ENCODE results near the gene PLXNA4. TPM values are rescaled to one million over a fixed set of nuclear protein-coding genes. Genes with fewer than 3 reads are reported as not detected.

PLXNA4 gene
- total RNA-seq, 2 donors from 2014 or later = 24.0 to 42.7 TPM

DNA sequence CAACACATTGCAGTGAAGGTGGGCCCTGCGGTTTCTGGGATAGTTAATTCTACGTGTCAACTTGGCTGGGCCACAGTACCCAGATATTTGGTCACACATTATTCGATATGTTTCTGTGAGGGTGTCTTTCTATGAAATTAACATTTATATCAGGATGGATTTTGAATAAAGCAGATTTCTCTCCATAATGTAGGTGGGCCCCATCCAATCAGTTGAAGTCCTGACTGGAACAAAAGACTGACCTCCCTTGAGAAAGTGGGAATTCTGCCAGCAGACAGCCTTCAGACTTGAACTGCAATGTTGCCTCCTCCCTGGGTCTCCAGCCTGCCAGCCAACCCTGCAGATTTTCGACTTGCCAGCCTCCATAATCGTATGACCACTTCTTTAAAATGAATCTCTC, 420.6 kb downstream of the PLXNA4 start:
- Mint-ChIP-seq H3K36me3 (ENCODE audit: low read depth) (peaks cover 53% of the 10 kb centered on the region), H3K4me3 (no peak overlapping the region), H3K4me1 (peaks cover 2% of the 10 kb centered on the region), H3K27ac (no peak overlapping the region), H3K9me3 (no peaks in the 10 kb centered on the region), H3K27me3 (ENCODE audit: insufficient read depth) (peaks cover 2% of the 10 kb centered on the region)
- H3K27me3 ChIP-seq (ENCODE audit: control insufficient read depth, insufficient read depth, low read length, poor library complexity, severe bottlenecking) = no peaks in the 10 kb centered on the region
- TF ChIP-seq, protein P1, sequence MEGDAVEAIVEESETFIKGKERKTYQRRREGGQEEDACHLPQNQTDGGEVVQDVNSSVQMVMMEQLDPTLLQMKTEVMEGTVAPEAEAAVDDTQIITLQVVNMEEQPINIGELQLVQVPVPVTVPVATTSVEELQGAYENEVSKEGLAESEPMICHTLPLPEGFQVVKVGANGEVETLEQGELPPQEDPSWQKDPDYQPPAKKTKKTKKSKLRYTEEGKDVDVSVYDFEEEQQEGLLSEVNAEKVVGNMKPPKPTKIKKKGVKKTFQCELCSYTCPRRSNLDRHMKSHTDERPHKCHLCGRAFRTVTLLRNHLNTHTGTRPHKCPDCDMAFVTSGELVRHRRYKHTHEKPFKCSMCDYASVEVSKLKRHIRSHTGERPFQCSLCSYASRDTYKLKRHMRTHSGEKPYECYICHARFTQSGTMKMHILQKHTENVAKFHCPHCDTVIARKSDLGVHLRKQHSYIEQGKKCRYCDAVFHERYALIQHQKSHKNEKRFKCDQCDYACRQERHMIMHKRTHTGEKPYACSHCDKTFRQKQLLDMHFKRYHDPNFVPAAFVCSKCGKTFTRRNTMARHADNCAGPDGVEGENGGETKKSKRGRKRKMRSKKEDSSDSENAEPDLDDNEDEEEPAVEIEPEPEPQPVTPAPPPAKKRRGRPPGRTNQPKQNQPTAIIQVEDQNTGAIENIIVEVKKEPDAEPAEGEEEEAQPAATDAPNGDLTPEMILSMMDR (conservative IDR thresholded peaks at IDR 0.05) = no peak
- 90 to 96% methylated on average over 2 to 5 of the region's 5 CpGs for WGBS, 2 experiments (ENCODE audit: insufficient coverage in 1 of 2, insufficient read length in 1 of 2)
- no peak overlapping the region for H3K9ac ChIP-seq (ENCODE audit: extremely low read depth, low read length, poor library complexity, severe bottlenecking)
- no peak for DNase-seq
- H3K36me3 ChIP-seq (ENCODE audit: control insufficient read depth, insufficient read depth, low read length) = peaks cover 3% of the 10 kb centered on the region
- no peaks in the 10 kb centered on the region for H3K4me1 ChIP-seq (ENCODE audit: control insufficient read depth, insufficient read depth, low read length)
- no peaks in the 10 kb centered on the region for H3K9me3 ChIP-seq (ENCODE audit: control insufficient read depth, low read length)
- no peak overlapping the region for H3K27ac ChIP-seq (ENCODE audit: low read depth, low read length)
- H3K4me3 ChIP-seq (ENCODE audit: low read length) = no peak overlapping the region

DNA sequence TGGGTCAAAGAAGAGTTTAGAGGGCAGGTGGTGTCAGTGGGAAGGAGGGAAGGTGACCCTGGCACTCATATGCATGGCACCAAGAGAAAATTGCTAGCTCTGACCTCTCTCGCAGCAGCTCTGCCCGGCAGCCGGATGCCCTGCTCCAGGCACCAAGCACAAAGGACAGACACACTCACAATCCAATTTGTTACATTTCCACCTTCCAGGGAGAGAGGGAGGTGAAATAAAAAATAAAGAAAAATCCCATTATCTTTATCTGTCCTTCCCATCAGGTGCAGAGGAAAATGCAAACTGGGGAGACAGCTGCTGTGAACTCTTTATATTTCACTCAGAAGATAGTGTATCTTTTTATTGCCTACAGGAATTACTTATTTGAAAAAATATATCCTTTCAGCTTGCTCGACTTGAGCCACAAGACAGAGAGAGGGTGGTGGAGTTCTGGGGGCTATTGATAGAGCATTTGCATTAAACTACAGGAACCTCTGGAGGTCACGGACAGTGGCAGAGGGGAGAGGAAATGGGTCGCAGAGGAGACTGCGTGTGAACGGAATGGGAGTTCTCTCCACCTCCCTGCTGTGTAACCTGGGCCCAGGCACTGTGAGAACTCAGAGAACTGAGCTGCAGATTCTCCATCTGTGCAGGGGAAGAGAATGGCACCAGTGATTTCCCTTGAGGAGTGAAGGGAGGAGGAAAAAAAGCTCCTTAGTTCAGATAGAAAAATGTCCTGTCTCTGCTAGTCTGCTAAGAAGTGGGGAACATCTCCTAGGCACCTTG, 421.4 kb downstream of the PLXNA4 start:
- TF ChIP-seq, protein P1 (conservative IDR thresholded peaks at IDR 0.05) = no peak
- 41 to 76% methylated on average over 4 to 8 of the region's 8 CpGs for WGBS, 2 experiments (ENCODE audit: insufficient coverage in 1 of 2, insufficient read length in 1 of 2)
- no peak overlapping the region for H3K4me3 Mint-ChIP-seq
- no peaks in the 10 kb centered on the region for H3K27me3 ChIP-seq (ENCODE audit: control insufficient read depth, insufficient read depth, low read length, poor library complexity, severe bottlenecking)
- peaks cover 53% of the 10 kb centered on the region for H3K36me3 Mint-ChIP-seq (ENCODE audit: low read depth)
- H3K27me3 Mint-ChIP-seq (ENCODE audit: insufficient read depth) = peaks cover 2% of the 10 kb centered on the region
- H3K27ac ChIP-seq (ENCODE audit: low read depth, low read length) = no peak overlapping the region
- H3K27ac Mint-ChIP-seq = no peak overlapping the region
- peaks cover 3% of the 10 kb centered on the region for H3K36me3 ChIP-seq (ENCODE audit: control insufficient read depth, insufficient read depth, low read length)
- DNase-seq = peak; percentile 55
- no peaks in the 10 kb centered on the region for H3K4me1 ChIP-seq (ENCODE audit: control insufficient read depth, insufficient read depth, low read length)
- H3K4me3 ChIP-seq (ENCODE audit: low read length) = no peak overlapping the region
- no peak overlapping the region for H3K9ac ChIP-seq (ENCODE audit: extremely low read depth, low read length, poor library complexity, severe bottlenecking)
- H3K4me1 Mint-ChIP-seq = peaks cover 2% of the 10 kb centered on the region
- H3K9me3 ChIP-seq (ENCODE audit: control insufficient read depth, low read length) = no peaks in the 10 kb centered on the region
- H3K9me3 Mint-ChIP-seq = no peaks in the 10 kb centered on the region

DNA sequence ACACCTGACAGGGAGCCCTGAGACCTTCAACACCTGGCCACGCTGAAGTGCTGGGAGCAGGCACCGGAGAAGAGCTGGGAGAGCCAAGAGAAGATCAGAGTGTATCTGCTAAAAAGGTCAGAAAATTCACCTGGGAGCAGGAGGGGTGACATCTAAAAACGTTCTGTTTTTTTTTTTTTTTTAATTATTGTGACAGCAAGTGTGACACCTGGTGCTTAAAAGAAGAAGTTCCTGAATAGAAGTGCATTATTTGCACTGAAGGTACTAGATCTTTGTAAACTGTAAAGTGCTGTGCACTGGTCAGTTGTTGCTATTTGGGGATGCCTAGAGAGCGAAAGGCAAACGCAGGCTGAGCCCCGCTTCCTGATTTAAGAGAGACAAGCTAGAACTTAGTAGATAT, 422.0 kb downstream of the PLXNA4 start:
- Mint-ChIP-seq H3K27me3 (ENCODE audit: insufficient read depth) (peaks cover 2% of the 10 kb centered on the region), H3K4me3 (no peak overlapping the region), H3K4me1 (peaks cover 2% of the 10 kb centered on the region), H3K36me3 (ENCODE audit: low read depth) (peaks cover 54% of the 10 kb centered on the region), H3K27ac (no peak overlapping the region), H3K9me3 (no peaks in the 10 kb centered on the region)
- Histone ChIP-seq H3K9ac (ENCODE audit: extremely low read depth, low read length, poor library complexity, severe bottlenecking) (no peak overlapping the region), H3K27ac (ENCODE audit: low read depth, low read length) (no peak overlapping the region), H3K36me3 (ENCODE audit: control insufficient read depth, insufficient read depth, low read length) (peaks cover 6% of the 10 kb centered on the region), H3K4me1 (ENCODE audit: control insufficient read depth, insufficient read depth, low read length) (no peaks in the 10 kb centered on the region), H3K27me3 (ENCODE audit: control insufficient read depth, insufficient read depth, low read length, poor library complexity, severe bottlenecking) (no peaks in the 10 kb centered on the region), H3K9me3 (ENCODE audit: control insufficient read depth, low read length) (no peaks in the 10 kb centered on the region), H3K4me3 (ENCODE audit: low read length) (no peak overlapping the region)
- WGBS, 2 experiments (ENCODE audit: insufficient coverage in 1 of 2, insufficient read length in 1 of 2) = 75 to 81% methylated on average over 5 to 6 of the region's 6 CpGs
- TF ChIP-seq, protein P1 (conservative IDR thresholded peaks at IDR 0.05) = peak; percentile 55
- no peak for DNase-seq

Measured in endodermal cell (in vitro differentiated cells).